SU-DHL-6 (cell line): ENCODE data around the gene GAB4.

Source experiments
- CTCF ChIP-seq: fragments of 200-600 bp; sonication (generic); IDR thresholded peaks from one replicate; pipeline ENCODE4 v1.5.1; 2017; ENCODE audit warnings: antibody characterized with exemption, mild to moderate bottlenecking, low read length, moderate library complexity; ENCODE audit not compliant: insufficient read depth, poor library complexity, severe bottlenecking
- EZH2phosphoT487 ChIP-seq: fragments of 200-600 bp; sonication (generic), shearing (Covaris generic); conservative IDR thresholded peaks from 2 replicates; pipeline ENCODE4 v1.6.1; 2018; ENCODE audit warnings: mild to moderate bottlenecking, antibody characterized with exemption, low read length, moderate library complexity, mixed read lengths

DNA sequence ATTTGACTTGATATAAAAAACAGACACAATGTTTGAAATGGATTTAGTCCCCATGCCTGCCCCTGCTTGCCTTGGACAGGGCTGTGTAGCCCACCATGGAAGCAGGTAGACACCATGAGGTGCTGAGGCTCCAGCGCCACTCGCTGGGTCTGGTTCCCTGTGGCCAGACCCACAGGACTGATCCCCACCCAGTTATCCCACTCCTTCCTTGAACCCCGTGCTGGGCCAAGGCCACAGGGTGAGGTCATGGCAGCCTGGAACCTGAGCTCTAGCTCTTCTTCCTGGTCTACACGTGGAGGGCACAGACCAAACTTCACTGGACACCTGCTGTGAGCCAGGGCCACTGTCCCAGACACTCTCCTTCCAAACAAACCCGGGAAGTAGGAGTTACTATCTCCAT lies 42.5 kb downstream of the GAB4 start:
- TF ChIP-seq CTCF (no peak), EZH2phosphoT487 (no peak)
